ENCODE results near the gene GREB1.

GREB1 gene

DNA sequence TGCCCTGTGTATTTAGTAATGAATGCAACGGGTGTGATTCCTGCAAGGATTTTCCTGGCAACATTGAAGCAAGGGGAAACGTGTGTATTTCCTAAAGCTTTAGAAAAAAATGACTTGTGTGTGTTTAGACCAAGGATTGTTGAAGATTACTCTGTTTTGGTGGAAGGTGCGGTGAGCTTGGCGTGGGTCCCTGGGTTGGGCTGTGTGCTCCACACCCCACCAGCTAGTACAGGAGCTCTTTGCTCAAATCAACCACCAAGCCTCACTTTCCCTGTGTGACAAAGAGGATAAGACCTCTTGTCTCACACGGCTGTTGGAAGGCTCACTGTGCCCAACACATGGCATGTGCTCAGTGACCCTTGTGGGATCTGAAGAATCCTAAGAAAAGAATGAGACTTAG lies 21.4 kb upstream of the GREB1 start:
- no peak for DNase-seq (ENCODE audit: low spot score)

GRCh38 chr2:11513319-11513718 lies 20.5 kb upstream of the GREB1 start:
- no peak for DNase-seq (ENCODE audit: low spot score)

DNA sequence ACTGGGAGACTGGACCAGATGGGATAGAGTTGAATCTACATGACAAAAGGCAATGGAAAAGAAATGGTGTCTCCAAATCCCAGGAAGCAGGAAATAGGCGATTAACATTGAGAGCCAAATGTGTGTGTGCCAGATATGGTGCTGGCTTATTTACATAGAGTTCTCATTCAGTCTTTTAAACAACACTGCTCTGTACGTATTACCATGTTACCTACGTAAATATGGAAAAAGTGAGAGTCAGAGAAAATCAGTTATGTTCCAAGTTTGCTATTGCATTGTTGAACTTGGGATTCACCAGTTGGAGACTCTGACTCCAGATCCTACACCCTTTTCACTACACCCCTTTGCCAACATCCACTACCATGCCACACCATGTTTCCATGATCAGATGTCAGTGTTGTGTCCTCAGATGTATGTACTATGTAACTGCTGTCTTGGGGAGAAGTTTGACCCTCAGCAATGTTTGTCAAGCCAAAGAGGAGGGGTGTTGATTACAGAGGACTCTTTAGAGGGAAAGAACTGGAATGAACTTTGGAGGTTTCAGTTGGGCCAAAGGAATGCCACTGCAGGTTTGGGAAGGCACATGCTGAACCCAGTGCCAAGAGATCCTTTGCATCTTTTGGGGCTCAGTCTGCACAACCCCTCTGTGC lies 19.6 kb upstream of the GREB1 start:
- no peak for DNase-seq (ENCODE audit: low spot score)

GRCh38 chr2:11514904-11515303 lies 18.9 kb upstream of the GREB1 start:
- DNase-seq (ENCODE audit: low spot score): no peak

DNA sequence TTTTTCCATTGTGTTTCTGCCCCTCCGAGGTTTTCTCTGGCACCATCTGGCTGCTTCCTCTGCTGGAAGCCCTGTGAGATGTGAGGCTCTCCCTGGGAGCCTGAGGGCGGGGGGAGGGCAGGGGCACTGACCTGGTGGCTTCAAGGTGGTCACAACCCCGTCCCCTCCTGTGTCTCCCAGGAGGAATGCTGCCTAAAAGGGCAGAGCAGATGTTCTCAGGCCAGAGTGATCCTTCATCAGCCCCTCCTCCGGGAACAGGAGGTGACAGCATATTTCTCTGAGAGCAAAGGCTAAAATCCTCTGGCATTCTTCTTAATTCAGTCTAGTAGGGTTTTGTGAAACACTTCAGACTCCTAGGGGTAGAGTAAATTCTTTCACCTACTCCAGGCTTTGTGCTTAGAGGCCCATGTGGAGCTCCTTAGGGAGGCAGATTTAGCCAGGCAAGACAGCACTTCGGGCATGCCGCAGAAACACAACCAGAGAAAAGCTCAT lies 18.3 kb upstream of the GREB1 start:
- DNase-seq (ENCODE audit: low spot score): no peak

GRCh38 chr2:11516984-11517648 lies 16.7 kb upstream of the GREB1 start:
- no peak for DNase-seq (ENCODE audit: low spot score)

DNA sequence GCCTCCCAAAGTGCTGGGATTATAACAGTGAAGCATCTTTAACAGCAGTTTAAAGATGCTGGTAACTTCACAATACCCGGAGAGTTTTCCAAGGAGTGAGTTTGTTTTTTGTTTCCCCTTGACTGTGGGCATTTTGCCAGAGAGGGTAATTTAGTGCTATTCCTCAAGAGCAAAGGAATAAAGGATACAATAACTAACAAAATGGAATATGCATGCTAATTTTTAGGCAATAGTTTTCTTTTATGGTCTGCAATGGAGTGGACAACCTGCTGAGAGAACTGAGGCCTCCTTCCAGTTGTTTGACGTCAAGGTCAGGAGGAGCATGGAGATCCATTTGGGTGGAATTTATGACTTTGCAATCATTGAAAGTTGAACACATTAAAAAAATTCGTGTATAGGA lies 15.9 kb upstream of the GREB1 start:
- no peak for DNase-seq (ENCODE audit: low spot score)

- DNase-seq (ENCODE audit: low spot score): no peak
Observed at GRCh38 chr2:11520092-11520693, 13.7 kb upstream of the GREB1 start.

GRCh38 chr2:11521775-11522174 lies 12.1 kb upstream of the GREB1 start:
- no peak for DNase-seq (ENCODE audit: low spot score)

DNA sequence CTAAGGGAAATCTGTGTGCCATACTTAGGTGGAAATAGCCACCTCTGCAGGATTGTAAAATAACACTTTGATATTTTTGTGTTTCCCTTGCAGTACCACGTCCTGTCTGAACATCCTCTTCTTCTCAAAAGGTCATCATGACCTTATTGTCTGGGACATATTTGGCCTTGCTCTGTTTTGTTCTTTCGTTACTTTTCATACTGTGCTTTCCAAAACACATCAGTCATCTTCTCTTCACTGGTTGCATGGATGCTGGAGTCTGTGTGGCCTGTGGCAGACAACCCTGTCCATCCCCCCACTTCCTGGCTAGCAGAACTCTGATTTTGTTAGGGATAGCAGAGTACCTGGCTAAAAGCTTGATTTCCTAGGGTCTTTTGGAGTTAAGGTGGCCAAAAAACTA lies 9.4 kb upstream of the GREB1 start:
- DNase-seq (ENCODE audit: low spot score): no peak

DNA sequence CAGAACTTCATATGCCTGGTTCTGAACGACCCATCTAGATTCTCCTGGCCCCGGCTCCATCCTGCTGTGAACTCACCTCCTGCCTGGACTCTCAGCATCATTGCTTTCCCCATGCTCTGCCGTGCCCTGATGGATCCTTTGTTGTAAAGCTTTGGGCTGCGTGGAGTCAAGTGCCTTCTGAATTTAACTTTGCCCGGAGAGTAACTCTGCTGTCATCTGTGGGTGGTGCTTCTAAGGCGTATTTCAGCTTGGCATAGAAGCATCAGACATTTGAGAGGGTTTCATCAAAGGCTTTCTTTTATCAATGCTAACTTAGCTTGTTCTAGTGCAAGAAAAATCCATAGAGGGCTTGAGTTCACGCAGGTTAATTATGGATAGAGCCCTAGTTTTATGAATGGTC lies 8.1 kb upstream of the GREB1 start:
- DNase-seq (ENCODE audit: low spot score): no peak

- no peak for DNase-seq (ENCODE audit: low spot score)
Observed at GRCh38 chr2:11527001-11527400, 6.8 kb upstream of the GREB1 start.

- DNase-seq (ENCODE audit: low spot score): no peak
Observed at GRCh38 chr2:11528228-11528627, 5.6 kb upstream of the GREB1 start.

GRCh38 chr2:11530864-11531465 lies 2.9 kb upstream of the GREB1 start:
- no peak for DNase-seq (ENCODE audit: low spot score)

GRCh38 chr2:11532416-11533055 lies 1.3 kb upstream of the GREB1 start:
- DNase-seq (ENCODE audit: low spot score): no peak

DNA sequence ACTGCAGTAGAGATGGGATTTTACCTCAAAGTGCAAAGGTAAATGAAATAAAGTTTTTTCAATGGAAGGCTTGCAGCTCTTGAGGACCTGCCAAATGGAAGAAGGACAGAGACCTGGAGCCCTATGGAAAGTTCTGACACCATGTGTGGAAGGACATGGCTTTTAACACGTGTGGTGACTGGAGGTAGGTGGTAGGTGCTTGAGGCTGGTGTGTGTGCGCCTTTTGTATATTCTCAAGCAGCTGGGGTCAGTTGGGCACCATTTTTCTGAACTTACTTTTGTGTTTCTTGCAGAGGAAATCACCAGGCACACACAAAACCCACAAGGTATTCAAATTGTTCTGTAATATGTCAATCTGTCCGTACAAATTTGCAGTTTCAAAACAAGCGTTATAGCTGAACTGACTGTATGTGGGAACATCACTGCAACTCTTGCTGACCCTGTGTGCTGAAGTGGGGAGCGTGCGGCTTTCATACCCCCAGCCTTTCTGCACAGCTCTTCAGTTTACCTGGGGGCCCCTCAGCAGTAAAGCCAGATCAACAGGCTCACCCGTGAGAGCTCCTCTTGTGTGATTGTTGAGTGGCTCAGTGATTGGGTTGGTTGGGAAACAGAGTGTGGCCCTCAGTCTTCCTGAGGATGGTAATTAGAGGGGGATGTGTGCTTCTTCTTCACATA lies 363 bp downstream of the GREB1 start:
- DNase-seq (ENCODE audit: low spot score): no peak

GRCh38 chr2:11534746-11535484 lies 1.1 kb downstream of the GREB1 start:
- DNase-seq (ENCODE audit: low spot score): no peak

GRCh38 chr2:11535899-11536344 lies 2.1 kb downstream of the GREB1 start:
- DNase-seq (ENCODE audit: low spot score): no peak

DNA sequence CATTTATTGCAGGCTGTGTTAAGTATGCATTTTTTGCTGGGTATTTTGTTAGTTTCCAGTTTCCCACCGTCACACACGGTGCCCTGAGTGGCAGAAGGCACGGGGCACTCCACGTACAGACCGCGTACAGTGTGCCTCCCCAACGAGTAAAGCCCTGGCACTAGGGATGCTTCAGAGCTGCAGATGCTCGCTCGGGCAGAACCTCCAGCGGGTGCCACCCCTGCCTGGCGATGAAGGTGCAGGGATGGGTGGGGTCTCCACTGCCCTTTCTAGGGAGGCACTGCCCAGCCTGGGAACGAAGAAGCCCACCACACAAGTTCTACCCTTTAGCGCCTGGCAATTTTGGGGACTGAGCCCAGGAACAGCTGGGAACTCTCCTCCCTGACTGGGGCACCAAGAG lies 4.1 kb downstream of the GREB1 start:
- DNase-seq (ENCODE audit: low spot score): no peak

- DNase-seq (ENCODE audit: low spot score): no peak
Observed at GRCh38 chr2:11539317-11540147, 5.7 kb downstream of the GREB1 start.
